Muscle layer of colon (tissue), 2 donors: ENCODE data around the gene AP1AR.

Experiments
- H3K27ac ChIP-seq: one replicate; pipeline ENCODE4 v1.7.0; 2013; ENCODE audit warnings: low read depth, mild to moderate bottlenecking, low read length, moderate library complexity
- H3K27me3 ChIP-seq, 2 donors: one replicate each; pipeline ENCODE4 v1.7.0; 2013; ENCODE audit warnings: low read length in 2 of 2, mild to moderate bottlenecking in 2 of 2; ENCODE audit not compliant: insufficient read depth in 2 of 2, control insufficient read depth in 1 of 2
- H3K36me3 ChIP-seq: one replicate; pipeline ENCODE4 v1.7.0; 2013; ENCODE audit warnings: mild to moderate bottlenecking, low read length; ENCODE audit not compliant: insufficient read depth
- H3K4me1 ChIP-seq: one replicate; pipeline ENCODE4 v1.7.0; 2013; ENCODE audit warnings: mild to moderate bottlenecking, low read length; ENCODE audit not compliant: insufficient read depth
- H3K4me3 ChIP-seq, 2 donors: one replicate each; pipeline ENCODE4 v1.7.0; 2013; ENCODE audit warnings: low read length in 2 of 2, low read depth in 1 of 2, mild to moderate bottlenecking in 1 of 2, moderate library complexity in 1 of 2
- H3K9ac ChIP-seq: one replicate; pipeline ENCODE4 v1.7.0; 2013; ENCODE audit warnings: low read length
- H3K9me3 ChIP-seq: one replicate; pipeline ENCODE4 v1.7.0; 2013; ENCODE audit warnings: mild to moderate bottlenecking, low read length
- donor health status: abdominal sarcoma.
- donor health status: Adenocarcinoma of cecum.

Gene AP1AR

GRCh38 chr4:112282860-112283667, 51.5 kb downstream of the AP1AR start:
- Histone ChIP-seq H3K4me3 (no peak overlapping the region), H3K27ac (no peak overlapping the region), H3K4me1 (peaks cover 4% of the 10 kb centered on the region), H3K27me3 (no peaks in the 10 kb centered on the region), H3K9me3 (no peaks in the 10 kb centered on the region), H3K36me3 (no peaks in the 10 kb centered on the region), H3K9ac (no peak overlapping the region)

GRCh38 chr4:112284166-112284565, 52.6 kb downstream of the AP1AR start:
- Histone ChIP-seq H3K4me1 (peaks cover 4% of the 10 kb centered on the region), H3K9ac (no peak overlapping the region), H3K4me3 (peak overlapping the region in 1 of 2 donors; percentile 85)

GRCh38 chr4:112284662-112285411, 53.2 kb downstream of the AP1AR start:
- peaks cover 4% of the 10 kb centered on the region for H3K4me1 ChIP-seq
- no peaks in the 10 kb centered on the region for H3K36me3 ChIP-seq

More at GRCh38 chr4:112284166-112284565, 52.6 kb downstream of the AP1AR start:
- Histone ChIP-seq H3K36me3 (no peaks in the 10 kb centered on the region), H3K27me3 (no peaks in the 10 kb centered on the region), H3K9me3 (no peaks in the 10 kb centered on the region), H3K27ac (no peak overlapping the region)

GRCh38 chr4:112287258-112287989, 55.8 kb downstream of the AP1AR start:
- Histone ChIP-seq H3K27me3 (no peaks in the 10 kb centered on the region), H3K9me3 (no peaks in the 10 kb centered on the region), H3K4me3 (no peak overlapping the region), H3K36me3 (no peaks in the 10 kb centered on the region), H3K4me1 (peaks cover 4% of the 10 kb centered on the region), H3K27ac (no peak overlapping the region), H3K9ac (no peak overlapping the region)

More at GRCh38 chr4:112284662-112285411, 53.2 kb downstream of the AP1AR start:
- Histone ChIP-seq H3K4me3 (peak overlapping the region; percentile 39 to 85), H3K27ac (peak overlapping the region; percentile 51), H3K9me3 (no peaks in the 10 kb centered on the region), H3K9ac (peak overlapping the region; percentile 44), H3K27me3 (no peaks in the 10 kb centered on the region)

- Histone ChIP-seq H3K4me1 (peaks cover 4% of the 10 kb centered on the region), H3K4me3 (no peak overlapping the region), H3K9ac (no peak overlapping the region), H3K27me3 (no peaks in the 10 kb centered on the region), H3K36me3 (no peaks in the 10 kb centered on the region), H3K9me3 (no peaks in the 10 kb centered on the region), H3K27ac (no peak overlapping the region)
Observed at GRCh38 chr4:112288455-112288854, 56.9 kb downstream of the AP1AR start.

GRCh38 chr4:112289407-112290253, 58.0 kb downstream of the AP1AR start:
- Histone ChIP-seq H3K9ac (no peak overlapping the region), H3K36me3 (no peaks in the 10 kb centered on the region), H3K4me1 (peaks cover 4% of the 10 kb centered on the region), H3K9me3 (no peaks in the 10 kb centered on the region), H3K27ac (no peak overlapping the region), H3K27me3 (no peaks in the 10 kb centered on the region), H3K4me3 (no peak overlapping the region)

- H3K27ac ChIP-seq = no peak overlapping the region
- no peaks in the 10 kb centered on the region for H3K9me3 ChIP-seq
- no peak overlapping the region for H3K9ac ChIP-seq
- H3K36me3 ChIP-seq = no peaks in the 10 kb centered on the region
- H3K4me1 ChIP-seq = peaks cover 4% of the 10 kb centered on the region
- no peaks in the 10 kb centered on the region for H3K27me3 ChIP-seq
- no peak overlapping the region for H3K4me3 ChIP-seq
Observed at GRCh38 chr4:112290341-112290740, 58.8 kb downstream of the AP1AR start.

GRCh38 chr4:112296949-112297880, 65.6 kb downstream of the AP1AR start, which contains the start of gene ALPK1:
Gene ALPK1 (plus strand): TSS chr4:112297369.
- Histone ChIP-seq H3K4me3 (peak within 1 kb of the TSS in 1 of 2 donors; percentile 36), H3K4me1 (no peaks in the 10 kb centered on the region), H3K36me3 (peaks cover 4% of the 10 kb centered on the region), H3K27me3 (no peaks in the 10 kb centered on the region), H3K27ac (peak within 1 kb of the TSS; percentile 16), H3K9ac (no peak within 1 kb of the TSS), H3K9me3 (no peaks in the 10 kb centered on the region)

- Histone ChIP-seq H3K27me3 (no peaks in the 10 kb centered on the region), H3K9me3 (no peaks in the 10 kb centered on the region), H3K27ac (no peak overlapping the region), H3K36me3 (peaks cover 6% of the 10 kb centered on the region), H3K4me1 (no peaks in the 10 kb centered on the region), H3K9ac (no peak overlapping the region), H3K4me3 (no peak overlapping the region)
Observed at GRCh38 chr4:112299721-112300120, 68.1 kb downstream of the AP1AR start.
